Breast epithelium (tissue), 4 donors: Measurements from ENCODE around the gene ARPC2. TPM values are rescaled to one million over a fixed set of nuclear protein-coding genes. Genes with fewer than 3 reads are reported as not detected.

ENCODE experiments used
- DNase-seq, 2 donors: peaks; one replicate each; pipeline ENCODE4 v3.0.0-alpha.2; 2019; ENCODE audit warnings: low spot score in 2 of 2
- H3K27ac ChIP-seq, 2 donors: fragments of 200-600 bp; sonication (generic) in 1 of 2; one replicate each; pipeline ENCODE4 v1.5.1; 2016 to 2019; ENCODE audit warnings: mild to moderate bottlenecking in 1 of 2
- H3K27me3 ChIP-seq, 2 donors: fragments of 200-600 bp; sonication (generic) in 1 of 2; one replicate each; pipeline versions ENCODE4 v1.5.1 to v1.6.0; 2017 to 2019; ENCODE audit warnings: control low read depth in 1 of 2, mild to moderate bottlenecking in 1 of 2
- H3K36me3 ChIP-seq: fragments of 200-600 bp; one replicate; pipeline ENCODE4 v1.5.1; 2019
- H3K4me1 ChIP-seq, 2 donors: fragments of 200-600 bp; sonication (generic); one replicate each; pipeline ENCODE4 v1.5.1; 2016 to 2019; ENCODE audit warnings: control low read depth in 1 of 2
- H3K4me3 ChIP-seq, 3 donors: fragments of 200-600 bp; sonication (generic); 1 replicate in 2 of 3; 2 replicates in 1 of 3; pipeline ENCODE4 v1.5.1; 2016 to 2019; ENCODE audit warnings: mild to moderate bottlenecking in 3 of 3, moderate library complexity in 2 of 3
- H3K9me3 ChIP-seq, 2 donors: fragments of 200-600 bp; sonication (generic) in 1 of 2; one replicate each; pipeline ENCODE4 v1.5.1; 2016 to 2019; ENCODE audit warnings: control low read depth in 1 of 2
- CTCF ChIP-seq, 3 donors: fragments of 450-650 bp; IDR thresholded peaks; one replicate each; pipeline ENCODE4 v1.5.1; 2016 to 2017; ENCODE audit warnings: antibody characterized with exemption in 3 of 3, mild to moderate bottlenecking in 3 of 3, moderate library complexity in 3 of 3
- POLR2A ChIP-seq: fragments of 450-650 bp; IDR thresholded peaks from one replicate; pipeline ENCODE4 v1.6.1; 2016; ENCODE audit warnings: antibody characterized with exemption, mild to moderate bottlenecking, moderate library complexity
- POLR2AphosphoS5 ChIP-seq, 3 donors: sonication (generic); formaldehyde crosslinking; IDR thresholded peaks; one replicate each; pipeline ENCODE4 v1.6.1; 2017; ENCODE audit warnings: antibody characterized with exemption in 3 of 3
- intact Hi-C: fragments of 100-400 bp; cut with DNase I; formaldehyde crosslinking; loops from one replicate; pipeline ENCODE4 v1.15.1; 2023; ENCODE audit warnings: low total_unique reads
- total RNA-seq, 3 donors: library from RNA; depleted of rRNA; stranded (reverse); fragments of >200 nt; gene quantifications; one replicate each; pipeline ENCODE4 v1.1.0, GENCODE V29; 2016

The ARPC2 gene
- total RNA-seq, 3 donors from 2014 or later: 212 to 336 (median 248) TPM

GRCh38 chr2:218263817-218264641 is 47.0 kb downstream of the ARPC2 start:
- no peak overlapping the region for H3K27ac ChIP-seq
- peaks cover 13% of the 10 kb centered on the region for H3K36me3 ChIP-seq
- no peaks in the 10 kb centered on the region for H3K9me3 ChIP-seq
- TF ChIP-seq CTCF (IDR thresholded peaks at IDR 0.05): no peak
- TF ChIP-seq POLR2AphosphoS5 (IDR thresholded peaks at IDR 0.05): no peak
- TF ChIP-seq POLR2A: no peak
- no peak for DNase-seq
- H3K4me3 ChIP-seq: no peak overlapping the region
- peaks cover 0 to 3% of the 10 kb centered on the region in 2 donors for H3K4me1 ChIP-seq
- H3K27me3 ChIP-seq: no peaks in the 10 kb centered on the region
- intact Hi-C loops: no loop called here

DNA sequence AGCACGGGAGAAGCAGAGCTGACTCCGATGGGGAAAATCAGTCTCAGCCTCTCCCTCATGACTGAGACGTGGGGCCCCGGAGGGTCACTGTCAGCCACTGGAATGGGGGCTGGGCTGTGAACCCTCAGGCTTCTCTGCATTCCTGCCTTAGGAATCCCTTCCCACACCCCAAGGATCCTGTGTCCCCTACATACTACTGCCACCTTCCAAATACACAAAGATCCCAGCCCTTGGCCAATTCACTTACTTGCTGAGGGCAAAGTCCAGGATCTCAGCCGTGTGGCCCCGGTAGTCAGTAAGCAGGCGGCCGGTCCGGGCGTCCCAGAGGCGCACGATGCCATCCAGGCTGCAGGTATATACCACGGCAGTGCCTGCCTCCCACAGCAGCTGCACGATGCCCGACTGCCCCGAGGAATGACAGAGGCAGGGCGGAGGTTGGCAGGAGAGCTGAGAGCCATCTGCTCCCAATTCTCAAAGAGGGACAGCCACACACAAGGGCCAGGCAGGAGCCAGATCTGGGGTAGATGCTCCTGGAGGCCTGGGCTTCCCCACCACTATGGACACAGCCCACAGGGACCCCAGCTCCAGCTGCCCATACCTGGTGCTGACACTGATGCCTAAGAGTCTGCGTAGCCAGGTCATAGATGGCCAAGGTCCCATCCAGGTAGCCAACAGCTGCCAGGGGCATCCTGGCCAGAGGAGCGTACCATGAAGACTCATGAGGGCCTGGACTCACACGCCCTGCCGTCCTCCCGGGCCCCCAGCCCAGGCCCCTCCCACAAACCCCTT is 48.0 kb downstream of the ARPC2 start:
- Histone ChIP-seq H3K27me3 (no peaks in the 10 kb centered on the region), H3K27ac (no peak overlapping the region), H3K4me3 (no peak overlapping the region), H3K4me1 (peaks cover 0 to 5% of the 10 kb centered on the region in 2 donors), H3K9me3 (no peaks in the 10 kb centered on the region), H3K36me3 (peaks cover 13% of the 10 kb centered on the region)
- DNase-seq: no peak
- intact Hi-C loops: no loop called here
- TF ChIP-seq POLR2AphosphoS5 (IDR thresholded peaks at IDR 0.05) (no peak), CTCF (IDR thresholded peaks at IDR 0.05) (no peak), POLR2A (no peak)

- intact Hi-C loops: no loop called here
- Histone ChIP-seq H3K4me1 (peaks cover 0 to 5% of the 10 kb centered on the region in 2 donors), H3K36me3 (peaks cover 13% of the 10 kb centered on the region), H3K4me3 (no peak overlapping the region), H3K27me3 (no peaks in the 10 kb centered on the region), H3K9me3 (no peaks in the 10 kb centered on the region), H3K27ac (no peak overlapping the region)
- TF ChIP-seq POLR2A: no peak
- TF ChIP-seq POLR2AphosphoS5 (IDR thresholded peaks at IDR 0.05): no peak
- TF ChIP-seq CTCF (IDR thresholded peaks at IDR 0.05): no peak
- DNase-seq: no peak
These were observed 48.6 kb downstream of the ARPC2 start for GRCh38 chr2:218265626-218266025.

- Histone ChIP-seq H3K27ac (no peak overlapping the region), H3K27me3 (no peaks in the 10 kb centered on the region), H3K4me1 (peaks cover 3 to 9% of the 10 kb centered on the region in 2 donors), H3K9me3 (no peaks in the 10 kb centered on the region), H3K4me3 (no peak overlapping the region), H3K36me3 (peaks cover 13% of the 10 kb centered on the region)
- intact Hi-C loops: no loop called here
- no peak for TF ChIP-seq CTCF (IDR thresholded peaks at IDR 0.05)
- no peak for TF ChIP-seq POLR2A
- TF ChIP-seq POLR2AphosphoS5 (IDR thresholded peaks at IDR 0.05): no peak
- DNase-seq: no peak
These were observed 49.5 kb downstream of the ARPC2 start for GRCh38 chr2:218266316-218266979.
